GM20000 (cell line): ENCODE measurements around the gene ARFGAP1.

Experiments used
- DNase-seq: peaks from one replicate; pipeline ENCODE4 v3.0.0; 2012; ENCODE audit warnings: low spot score
- CTCF ChIP-seq: IDR thresholded peaks from 2 replicates; pipeline ENCODE4 v1.5.1; 2012; ENCODE audit warnings: mild to moderate bottlenecking, control low read depth; ENCODE audit errors: extremely low read depth, missing control alignments

ARFGAP1 gene

DNA sequence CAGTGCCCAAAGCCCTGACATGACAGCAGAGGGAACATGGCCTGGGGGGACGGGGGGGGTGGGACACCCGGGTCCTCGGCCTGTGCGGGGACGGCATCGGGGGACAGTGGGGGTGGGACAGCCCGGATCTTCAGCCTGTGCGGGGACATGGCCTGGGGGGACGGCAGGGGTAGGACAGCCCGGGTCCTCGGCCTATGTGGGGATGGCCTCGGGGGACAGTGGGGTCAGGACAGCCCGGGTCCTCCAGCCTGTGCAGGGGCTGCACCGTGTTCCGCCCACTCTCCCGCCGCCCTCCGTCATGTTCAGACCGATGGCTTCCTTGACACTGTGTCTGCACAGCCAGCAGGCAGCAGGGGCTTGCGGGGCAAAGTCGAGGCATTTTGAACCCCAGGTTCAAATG is 29.9 kb upstream of the ARFGAP1 start:
- DNase-seq, result no peak
- no peak for TF ChIP-seq CTCF

DNA sequence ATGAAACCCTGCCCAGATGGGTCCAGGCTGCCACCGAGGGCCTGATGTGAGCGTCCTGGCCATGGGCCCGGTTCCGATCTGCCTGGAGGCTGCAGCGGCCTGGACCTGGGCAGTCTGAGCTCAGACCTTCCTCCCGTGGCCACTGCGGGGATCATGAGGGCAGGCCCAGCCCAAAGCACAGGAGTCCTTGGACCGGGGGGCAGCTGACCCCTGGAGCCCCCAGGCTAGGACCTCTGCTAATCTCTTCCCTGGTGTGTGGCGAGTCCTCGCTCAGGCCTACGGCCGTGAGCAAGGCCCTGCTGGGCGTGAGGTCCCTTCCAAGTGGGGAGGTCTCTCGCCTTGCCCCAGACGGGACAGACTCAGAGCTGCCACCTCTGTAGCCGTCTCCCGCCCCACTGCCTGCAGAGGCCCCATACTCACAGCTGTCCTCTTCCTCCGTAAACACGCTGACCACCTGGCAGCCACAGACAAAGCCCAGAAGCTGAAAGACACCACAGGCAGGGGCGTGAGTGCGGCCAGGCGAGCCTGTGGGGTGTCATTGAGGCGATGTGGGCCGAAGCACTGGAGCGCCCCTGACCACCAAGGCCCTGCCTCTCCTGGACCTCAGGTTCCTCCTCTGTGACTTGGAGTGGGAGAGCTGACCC is 28.9 kb upstream of the ARFGAP1 start:
- TF ChIP-seq CTCF, result no peak
- DNase-seq, result no peak

DNA sequence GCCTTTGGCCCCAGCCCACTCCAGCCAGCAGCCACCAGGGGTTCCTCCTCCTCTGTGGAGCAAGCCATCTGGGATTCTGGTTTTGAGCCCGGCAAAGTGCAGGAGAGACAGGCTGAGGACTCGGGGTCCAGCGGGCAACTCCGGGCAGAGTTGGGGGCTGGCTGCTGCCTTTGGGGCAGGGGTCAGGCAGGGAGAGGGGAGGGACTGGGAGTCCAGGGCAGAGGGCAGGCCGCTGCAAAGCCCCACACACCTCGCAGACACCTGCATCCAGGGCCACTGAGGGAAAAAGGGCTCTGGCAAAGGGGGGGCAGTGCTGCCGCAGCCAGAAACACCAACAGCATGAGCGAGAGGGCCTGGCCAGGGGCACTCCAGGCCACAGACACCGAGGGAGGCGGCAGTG is 28.1 kb upstream of the ARFGAP1 start:
- no peak for DNase-seq
- no peak for TF ChIP-seq CTCF

DNA sequence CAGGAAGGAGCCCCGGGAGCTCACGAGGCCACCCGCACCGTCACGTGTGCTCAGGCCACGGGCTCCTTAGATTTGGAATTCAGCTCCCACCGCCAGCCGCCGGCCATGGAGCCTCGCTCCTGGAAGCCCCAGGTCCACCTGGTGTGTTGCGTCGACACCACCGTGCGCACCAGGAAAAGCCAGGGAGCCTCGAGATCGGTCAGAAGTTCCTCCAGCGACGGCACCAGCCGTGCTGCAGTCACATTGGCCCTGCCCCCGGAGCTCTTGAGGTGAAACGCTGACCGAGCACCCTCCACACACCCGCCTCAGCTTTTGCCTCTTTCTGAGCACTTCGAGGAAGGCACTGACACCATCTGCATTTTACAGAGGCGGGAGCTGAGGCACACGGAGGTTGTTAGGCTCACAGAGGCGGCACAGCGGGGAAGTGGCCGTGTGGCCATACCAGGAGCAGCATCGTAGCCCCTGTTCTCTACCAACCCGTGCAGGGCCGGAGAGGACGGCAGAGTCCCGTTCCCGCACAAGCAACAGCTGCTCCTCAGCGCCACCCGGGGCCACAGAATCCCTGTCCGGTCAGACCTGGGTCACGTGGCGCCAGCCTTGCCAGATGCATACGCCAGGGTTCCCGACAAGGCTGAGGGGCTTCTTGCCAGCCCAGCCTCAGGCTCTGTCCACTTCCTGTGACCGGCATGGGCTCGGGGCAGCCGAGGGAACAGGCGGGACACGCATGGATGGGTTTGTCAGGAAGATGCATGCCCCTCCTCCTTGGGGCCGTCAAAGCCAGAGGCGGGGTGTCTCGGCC is 25.9 kb upstream of the ARFGAP1 start:
- no peak for DNase-seq
- TF ChIP-seq CTCF, result no peak

DNA sequence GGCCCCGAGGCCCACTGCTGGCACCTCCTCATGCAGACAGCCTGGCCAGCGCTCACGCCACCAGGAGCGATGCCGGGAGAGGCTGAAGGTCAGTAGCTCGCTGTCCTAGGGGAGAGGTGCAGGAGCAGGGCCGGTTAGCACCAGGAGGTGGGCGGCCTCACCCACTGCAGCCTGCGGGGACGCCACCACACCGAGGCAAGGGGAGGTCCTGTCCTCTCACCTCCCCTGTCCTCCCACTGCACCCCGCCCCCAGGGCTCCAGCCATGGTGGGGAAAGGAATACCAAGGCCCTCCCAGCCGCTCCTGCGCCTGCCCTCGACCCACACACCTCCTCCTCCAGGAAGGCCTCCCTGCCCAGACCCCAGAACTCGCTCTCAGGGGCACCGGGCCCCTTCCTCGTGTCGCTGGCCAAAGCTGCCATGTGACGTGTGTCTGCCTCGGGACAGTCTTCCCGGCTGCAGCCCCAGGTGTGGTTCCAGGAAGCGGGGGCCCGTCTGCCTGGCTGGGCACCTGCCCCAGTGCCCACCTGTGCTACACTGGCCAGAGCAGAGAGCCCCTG is 24.9 kb upstream of the ARFGAP1 start:
- DNase-seq, result no peak
- TF ChIP-seq CTCF, result no peak

GRCh38 chr20:63248835-63249591 is 23.6 kb upstream of the ARFGAP1 start:
- DNase-seq, result no peak

More at GRCh38 chr20:63248835-63249591, 23.6 kb upstream of the ARFGAP1 start:
- no peak for TF ChIP-seq CTCF
